ENCODE data around the gene TGFBR2.
"Not testable (repeated sequence)": the region's sequence is repeated elsewhere in the genome, so short reads cannot be mapped to it uniquely, and the experiment has no call there.

The TGFBR2 gene

DNA sequence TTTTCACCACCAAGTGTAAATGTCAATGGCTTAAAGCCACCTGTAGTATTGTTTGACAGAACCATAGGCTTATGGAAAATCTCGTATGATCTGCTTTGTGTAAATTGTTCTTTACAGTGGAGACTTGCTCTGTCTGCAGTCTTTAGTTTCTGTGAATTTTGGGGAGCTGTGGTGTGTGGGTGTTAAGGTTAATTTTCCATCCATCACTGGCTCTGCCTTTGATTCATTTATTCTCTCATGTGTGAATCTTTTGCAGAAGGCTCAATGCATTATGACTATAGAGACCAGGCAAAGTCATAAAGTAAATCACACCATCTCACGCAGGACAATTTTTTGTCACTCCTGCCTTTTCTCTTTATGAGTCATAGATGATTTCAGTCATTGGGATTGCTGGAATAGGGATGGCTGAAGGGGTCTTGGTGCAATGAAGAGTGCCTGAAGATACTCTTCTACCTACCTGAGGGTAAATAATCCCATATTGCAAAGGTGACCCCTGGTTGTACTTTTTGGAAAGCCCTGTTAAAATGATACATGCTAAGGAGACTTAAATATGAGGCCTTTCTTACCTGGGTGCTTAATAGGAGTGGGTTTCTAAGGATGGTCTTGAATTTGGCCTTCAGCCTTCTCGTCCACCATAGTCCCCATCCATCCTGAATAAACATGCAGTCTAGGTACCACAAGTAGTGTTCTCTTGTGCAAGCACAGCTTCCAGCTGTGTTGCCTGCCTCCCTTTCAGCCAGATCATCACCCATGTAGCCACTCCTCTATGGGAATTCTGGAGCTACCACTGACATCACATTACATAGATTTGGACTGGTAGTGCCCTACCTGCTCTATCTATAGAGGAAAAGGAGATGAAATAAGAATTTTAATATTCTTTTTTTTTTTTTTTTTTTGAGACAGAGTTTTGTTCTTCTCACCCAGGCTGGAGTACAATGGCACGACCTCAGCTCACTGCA lies 14.3 kb downstream of the TGFBR2 start:
- DNase-seq, result no peak

DNA sequence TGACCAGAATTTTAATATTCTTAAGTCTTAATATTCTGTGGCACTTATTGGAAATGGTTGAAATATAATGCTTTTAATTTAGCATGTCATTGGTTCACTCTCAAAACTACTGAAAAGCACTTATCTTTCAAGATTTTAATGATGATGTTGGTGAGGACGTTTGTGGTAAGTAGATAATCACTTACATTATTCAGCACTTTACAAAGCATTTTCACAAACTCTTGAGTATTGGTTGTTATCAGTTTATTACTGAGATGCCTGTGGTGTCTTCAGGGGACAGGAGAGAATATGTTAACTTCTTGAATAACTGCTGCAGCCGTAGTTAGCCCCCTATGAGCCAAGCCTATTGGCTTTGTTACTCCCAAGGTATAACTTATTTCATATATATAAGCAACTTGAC lies 15.2 kb downstream of the TGFBR2 start:
- DNase-seq, result no peak

DNA sequence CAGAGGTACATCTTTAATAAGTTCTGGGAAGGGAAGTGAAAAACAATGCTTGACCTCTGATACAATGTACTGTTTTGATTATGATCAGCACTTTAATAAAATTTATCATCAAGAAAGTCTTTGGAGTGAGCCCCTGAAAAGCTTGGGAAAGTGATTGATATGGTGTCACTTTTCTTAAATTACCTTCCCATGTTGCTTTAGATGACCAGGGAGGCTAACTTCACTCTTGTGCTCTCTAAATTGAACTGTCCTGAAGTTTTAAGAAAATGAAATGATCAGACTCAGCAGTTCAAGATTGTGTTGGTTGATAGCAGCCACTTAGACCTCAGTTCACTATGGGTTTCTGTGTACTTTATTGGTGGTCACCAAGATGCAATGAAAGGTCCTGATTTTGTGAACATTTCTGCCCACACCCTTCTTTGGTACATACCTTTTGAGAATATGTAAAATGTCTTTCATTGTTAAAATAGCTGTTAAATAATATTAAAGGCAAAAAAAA lies 15.7 kb downstream of the TGFBR2 start:
- DNase-seq, result no peak

DNA sequence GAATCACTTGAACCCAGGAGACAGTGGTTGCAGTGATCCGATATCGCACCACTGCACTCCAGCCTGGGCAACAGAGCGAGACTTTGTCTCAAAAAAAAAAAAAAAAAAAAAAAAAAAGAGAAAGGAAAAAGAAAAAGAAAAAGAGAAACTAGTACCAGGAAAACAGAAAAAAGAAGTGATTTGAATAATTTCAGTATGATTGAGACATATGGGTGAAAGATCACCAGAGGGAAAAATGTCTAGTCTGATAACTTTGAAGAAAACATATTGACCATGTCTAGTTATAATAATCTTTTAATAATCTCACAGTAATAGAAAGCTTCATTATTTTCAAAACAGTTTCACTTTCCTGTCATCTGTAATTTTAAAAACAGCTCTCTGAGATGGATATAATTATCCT lies 16.4 kb downstream of the TGFBR2 start:
- no peak for DNase-seq

DNA sequence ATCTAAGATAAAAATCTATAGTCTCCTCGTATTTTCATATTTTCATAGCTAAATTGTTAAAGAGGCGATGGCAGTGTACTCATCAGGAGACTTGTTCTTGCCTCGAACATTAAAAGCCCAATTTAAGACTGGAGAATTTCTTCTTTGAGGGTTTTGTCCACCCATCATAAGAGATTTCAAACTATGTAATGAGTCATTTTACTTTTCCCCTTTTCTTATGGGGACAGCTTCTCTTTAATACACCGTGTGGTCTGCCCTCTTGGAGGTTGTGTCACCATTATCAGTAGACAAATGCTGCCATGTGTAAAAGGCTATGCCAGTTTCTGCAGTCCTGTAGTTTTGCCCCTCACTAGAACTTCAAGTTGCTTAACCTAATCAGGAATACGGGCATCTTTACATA lies 16.9 kb downstream of the TGFBR2 start:
- DNase-seq, result no peak

DNA sequence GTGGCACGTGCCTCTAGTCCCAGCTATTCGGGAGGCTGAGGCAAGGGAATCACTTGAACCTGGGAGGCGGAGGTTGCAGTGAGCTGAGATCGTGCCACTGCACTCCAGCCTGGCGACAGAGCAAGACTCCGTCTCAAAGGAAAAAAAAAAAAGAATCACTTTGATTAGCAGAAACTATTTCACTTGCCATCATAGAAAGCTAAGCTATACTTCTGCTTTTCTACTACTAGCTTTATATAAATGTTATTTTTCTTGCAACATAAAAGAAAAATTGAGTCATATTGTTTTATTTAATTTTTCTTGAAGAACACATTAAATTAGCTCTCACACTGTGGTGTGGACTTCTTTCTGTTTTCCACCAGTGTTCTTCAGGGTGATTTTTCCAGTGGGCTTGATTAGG lies 18.1 kb downstream of the TGFBR2 start:
- DNase-seq, result not testable (repeated sequence)

DNA sequence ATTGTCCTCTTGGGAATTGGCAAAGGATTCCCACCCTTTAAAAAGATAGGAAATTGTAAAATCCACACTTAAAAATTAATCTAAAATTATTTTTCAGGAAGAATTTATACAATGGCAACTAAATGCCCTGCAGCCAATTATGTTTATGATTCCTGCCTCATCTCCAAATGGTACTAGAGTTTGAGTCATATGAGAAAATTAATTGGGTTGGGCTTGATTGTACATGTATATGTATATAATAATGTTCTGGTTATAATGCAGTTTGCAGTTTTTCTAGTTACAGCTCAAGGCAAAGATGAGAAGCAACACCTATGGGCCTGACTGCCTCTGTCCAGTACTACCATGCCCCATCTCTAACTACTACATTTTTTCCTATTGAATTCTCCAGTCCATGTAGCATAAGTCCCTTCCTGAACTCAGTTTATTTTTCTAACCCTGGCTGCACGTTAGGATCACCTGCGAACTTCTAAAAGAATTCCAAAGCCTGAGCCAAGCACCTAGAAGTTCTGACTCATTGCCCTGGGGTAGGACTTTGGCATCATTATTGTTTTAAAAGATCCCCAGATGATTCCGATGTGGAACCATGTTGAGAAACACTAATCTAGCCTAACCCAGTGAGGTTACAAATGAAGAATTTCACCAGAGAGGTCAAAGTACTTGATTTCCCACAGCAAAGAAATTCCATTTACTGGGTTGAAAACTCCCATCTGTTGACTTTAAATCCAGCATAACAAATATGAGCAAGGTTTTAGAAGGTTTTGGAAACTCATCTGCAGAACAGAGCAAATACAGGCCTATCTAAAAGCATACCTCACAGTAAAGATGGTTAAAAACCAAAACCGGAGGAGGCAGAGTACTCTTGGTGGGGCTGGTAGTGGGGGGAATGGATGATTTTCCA lies 19.4 kb downstream of the TGFBR2 start:
- no peak for DNase-seq

DNA sequence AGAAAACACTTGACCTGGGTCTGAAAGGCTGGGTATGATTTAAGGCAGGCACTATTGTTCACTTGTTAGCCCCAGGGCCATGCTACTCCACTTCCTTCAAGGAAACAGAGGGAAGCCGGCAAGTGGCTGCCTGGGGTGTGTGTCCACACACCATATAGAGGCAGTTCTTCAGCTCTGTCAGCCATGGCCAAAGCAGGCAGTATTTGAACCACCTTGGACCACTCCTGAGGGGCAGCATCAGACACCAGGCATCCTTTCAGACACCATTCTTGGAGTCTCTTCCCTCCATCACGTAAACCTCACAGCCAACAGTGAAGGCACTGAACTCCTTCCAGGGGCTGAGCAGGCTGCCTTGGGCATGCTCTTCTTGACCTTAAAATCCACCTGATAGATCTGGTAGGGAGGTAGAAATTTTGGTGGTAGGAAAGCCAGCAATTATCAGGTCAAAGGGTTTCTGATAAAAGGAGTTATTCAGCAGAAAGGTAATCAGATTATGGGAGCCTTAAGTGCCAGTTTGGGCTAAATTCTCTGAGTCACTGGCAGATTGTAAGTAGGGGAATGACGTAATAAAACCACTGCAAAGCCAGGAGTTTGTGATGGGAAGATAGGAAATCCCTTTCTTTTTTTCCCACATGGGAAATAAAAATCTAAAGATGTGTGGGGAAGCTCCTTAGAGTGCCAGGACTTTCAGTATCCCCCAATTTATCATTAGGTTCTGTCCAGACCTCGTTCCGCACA lies 20.2 kb downstream of the TGFBR2 start:
- no peak for DNase-seq

DNA sequence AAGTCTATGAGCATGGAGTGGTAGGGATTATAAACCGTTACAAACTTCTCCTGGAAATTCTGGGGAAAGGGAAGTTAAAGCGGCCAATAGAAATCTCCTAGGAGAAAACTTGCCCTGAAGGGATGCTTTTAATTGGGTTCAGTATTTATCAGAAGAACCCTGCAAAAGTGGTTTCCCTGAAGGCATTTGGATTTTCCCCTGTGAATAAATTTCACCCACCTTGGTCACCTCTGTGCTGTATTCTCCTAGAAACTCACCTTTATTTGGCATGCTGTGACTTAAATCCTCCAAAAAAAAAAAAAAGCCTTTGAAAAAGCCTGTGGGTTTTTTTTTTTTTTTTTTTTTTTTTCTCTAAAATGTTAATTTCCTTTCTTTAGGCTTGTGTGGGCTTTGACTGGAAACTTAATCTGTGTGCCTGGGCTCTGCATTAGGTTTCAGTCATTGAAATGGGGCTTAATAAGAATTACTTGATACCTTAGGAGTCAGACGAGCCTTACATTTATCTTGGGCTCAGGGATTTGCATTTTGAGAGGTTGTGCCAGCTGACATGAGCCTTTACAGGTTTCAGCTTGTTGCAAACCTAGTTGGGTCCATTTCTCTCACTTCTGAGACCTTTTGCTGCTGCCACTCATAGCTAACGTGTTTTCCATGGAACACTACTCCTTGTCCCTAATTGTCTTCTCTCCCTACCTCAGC lies 22.0 kb downstream of the TGFBR2 start:
- DNase-seq, result no peak

DNA sequence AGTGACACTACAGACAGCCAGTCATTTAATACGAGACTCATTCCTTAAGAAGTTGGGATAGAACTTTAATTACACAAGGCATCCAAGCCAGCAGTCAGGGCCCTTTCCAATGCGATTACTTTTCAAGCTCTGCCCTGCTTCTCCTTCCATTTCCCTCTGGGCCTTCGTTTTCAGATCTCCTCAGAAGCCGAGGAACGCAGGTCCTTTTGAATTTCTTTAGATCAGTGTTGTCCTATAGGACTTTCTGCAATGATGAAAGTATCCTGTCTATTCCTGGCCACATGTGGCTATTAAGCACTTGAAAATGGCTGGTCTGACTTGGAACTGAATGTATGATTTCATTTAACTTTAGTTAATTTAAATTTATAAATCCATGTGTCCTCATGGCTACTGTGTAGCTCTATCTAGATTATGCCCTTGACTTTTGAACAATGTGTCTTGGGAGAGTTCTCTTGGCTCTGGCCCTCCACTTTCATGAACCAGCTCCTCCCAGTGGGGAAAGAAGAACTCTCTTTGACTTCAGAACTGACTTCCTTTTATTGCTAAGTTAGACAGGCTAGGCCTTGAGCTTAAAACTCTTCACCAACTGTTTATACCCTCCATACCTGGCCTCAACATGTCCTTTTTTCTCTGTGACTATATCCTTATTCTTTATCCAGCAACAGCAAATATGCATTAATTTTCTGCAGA lies 22.6 kb downstream of the TGFBR2 start:
- no peak for DNase-seq

DNA sequence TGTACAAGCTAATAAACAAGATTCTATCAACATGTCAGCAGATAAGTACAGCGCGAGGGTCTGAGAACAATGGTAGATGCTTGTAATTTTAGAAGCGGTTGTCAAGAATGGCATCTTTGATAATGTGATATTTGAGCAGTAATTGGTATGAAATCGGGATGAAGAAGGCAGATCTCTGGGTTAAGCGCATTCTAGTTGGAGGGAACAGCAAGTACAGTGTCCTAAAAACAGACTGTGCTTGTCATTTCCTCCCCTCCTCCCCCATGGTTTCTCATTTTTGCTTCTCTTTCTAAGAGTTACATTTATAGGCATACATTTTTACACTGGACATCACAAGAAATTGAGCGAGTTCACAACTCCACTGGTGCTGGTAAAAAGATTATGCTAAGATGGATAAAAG lies 23.3 kb downstream of the TGFBR2 start:
- no peak for DNase-seq

DNA sequence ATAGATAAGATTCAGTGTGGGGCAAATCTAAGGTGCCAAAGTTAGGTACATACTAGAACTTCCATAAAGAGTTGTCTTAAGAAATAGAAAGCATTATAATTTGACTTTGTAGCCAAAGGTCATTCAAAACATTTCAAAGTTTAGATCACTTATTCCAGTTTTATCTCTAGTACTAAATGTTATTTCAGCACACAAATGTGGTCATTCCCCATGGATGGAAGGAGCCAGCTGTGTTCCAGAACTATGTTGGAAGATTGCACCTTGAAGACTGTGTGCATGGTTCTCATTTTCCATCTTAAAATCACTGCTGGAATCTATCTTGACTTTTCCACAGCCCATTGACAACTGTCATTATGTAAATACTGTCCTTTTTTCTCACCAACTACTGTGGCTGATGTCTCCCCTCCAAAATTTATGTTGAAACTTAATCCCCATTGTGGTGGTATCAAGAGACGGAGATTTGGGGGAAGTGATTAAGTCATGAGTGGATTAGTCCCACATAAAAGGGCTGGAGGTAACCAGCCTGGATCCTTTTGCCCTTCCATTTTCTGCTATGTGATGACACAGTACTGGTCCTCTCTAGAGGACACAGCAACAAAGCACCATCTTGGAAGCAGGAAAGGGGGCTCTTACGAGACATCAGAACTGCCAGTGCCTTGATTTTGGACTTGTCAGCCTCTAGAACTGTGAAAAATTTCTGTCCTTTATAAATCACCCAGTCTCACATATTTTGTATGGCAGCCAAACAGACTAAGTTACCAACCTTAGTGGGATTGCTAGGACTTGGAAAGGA lies 24.0 kb downstream of the TGFBR2 start:
- no peak for DNase-seq

DNA sequence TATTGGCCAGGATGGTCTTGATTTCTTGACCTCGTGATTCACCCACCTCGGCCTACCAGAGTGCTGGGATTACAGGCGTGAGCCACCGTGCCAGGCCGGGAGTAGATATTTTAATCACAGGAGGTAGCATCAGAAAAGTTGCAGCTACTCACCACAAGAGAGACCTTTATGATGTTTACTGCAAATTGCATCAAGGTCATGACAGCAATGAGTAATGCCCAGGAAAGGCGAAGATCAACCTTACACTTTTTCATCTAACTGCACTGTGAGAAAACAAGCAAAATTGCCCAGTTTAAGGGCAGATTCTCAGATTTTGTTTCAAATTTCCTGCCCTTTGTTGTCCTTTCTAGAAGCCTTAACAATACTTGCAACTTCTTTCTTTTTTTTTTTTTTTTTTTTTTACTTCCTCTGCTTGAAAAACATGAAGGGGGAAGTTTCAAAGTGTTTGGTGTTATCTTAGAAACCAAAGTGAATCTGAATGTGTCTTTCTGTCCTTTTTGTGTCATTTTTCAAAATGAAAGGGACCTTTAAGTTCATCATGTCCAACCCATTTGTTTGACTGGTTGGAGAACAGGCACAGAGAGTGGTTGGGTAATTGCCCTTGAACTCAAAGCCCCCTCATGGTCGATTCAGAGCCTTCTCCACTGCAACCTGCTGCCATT lies 25.0 kb downstream of the TGFBR2 start:
- no peak for DNase-seq

DNA sequence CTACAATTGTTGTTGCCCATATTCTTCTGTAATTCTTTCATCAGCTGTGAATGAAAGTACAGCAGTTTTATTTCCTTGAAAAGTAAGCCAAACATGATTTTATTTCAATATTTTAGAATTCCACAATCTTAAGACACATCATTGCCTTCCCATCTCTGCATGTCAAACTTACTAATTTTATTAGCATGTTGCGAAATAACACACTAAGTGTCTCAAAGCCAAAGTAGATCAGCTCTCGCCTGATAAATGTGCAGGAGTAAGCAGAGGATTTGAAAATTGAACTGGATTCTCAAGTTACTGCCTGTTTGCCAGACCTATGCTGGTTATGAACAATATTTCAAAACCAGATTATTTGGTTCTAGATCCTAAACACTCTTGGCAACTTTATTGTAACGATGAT lies 25.7 kb downstream of the TGFBR2 start:
- no peak for DNase-seq

DNA sequence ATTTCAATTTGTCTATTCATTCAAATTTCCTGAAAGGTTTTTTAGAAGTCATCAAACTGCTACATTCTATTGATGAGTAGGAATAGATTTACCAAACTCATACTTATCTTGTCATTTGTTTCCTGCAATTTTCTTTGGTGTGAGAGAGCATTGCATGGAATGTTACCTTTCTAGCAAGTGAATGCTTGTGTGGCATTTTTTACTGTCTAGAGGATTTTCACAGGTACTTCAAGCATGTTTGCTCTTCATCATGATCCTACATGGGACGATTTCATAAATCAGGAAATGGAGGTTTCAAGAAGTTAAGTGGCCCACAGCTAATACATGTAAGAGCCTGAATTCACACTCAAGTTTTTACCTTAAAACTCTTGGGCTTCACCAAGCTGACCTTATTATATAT lies 26.1 kb downstream of the TGFBR2 start:
- no peak for DNase-seq

DNA sequence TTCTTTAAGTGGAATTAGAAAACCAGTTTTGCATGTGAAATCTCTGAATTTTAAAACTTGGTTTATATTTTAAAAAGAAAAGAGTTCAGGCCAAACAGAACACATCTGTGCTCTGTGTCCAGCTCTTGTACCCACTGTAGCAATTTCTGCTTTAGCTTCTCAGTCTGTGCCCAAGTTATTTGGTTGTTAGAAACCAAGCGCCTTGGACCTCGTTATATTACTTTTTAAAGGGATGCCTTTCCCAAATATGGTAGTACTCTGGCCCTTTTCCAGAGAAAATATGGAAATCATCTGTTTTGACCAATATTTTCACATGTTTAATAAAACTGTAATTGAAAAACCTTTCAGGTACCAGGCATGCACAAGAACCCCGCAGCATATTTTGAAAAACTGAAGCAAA lies 27.3 kb downstream of the TGFBR2 start:
- DNase-seq, result no peak

DNA sequence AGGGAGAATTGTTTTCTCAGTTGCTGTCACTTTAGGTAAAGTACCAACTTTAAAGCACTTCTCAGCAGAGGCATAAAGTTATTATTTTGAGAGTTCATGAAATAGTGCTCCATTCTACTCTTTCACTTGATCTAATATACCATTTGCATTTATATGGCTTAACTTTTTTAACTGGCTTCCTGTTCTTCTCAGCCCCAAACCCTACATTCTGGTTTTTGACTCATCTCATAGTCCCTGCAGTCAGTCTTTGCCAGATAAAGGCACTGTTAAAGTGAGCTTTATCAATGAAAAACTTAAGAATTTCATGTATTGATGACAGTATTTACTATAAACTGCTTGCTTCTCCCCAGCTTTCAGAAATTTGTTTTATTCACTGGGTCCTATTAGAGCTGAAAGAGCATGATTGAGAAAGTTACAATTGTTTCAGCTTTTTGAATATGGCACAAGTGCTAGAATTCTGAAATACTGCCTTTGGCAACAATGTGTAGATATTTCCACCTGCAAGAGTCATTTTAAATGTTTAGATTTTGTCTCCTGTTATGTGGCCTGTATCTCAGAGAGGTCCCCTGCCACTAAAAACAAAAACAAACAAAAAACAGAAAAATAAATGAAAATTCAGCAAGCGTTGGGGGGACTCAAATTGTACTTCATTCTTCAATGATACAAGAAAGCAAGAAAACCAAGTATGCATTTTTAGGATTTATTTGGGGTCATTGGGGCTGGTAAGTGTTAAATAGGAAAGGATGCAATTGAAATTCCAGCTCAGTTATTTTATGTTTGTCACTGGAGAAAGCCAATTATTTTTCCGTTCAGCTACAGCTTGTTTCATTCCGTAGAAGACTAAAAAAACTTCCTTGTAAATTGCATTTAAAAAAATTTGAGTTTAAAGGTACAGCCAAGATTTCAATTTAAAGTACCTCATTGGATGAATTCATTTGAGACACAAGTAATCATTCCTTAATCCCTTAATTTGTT lies 28.6 kb downstream of the TGFBR2 start:
- DNase-seq, result no peak

DNA sequence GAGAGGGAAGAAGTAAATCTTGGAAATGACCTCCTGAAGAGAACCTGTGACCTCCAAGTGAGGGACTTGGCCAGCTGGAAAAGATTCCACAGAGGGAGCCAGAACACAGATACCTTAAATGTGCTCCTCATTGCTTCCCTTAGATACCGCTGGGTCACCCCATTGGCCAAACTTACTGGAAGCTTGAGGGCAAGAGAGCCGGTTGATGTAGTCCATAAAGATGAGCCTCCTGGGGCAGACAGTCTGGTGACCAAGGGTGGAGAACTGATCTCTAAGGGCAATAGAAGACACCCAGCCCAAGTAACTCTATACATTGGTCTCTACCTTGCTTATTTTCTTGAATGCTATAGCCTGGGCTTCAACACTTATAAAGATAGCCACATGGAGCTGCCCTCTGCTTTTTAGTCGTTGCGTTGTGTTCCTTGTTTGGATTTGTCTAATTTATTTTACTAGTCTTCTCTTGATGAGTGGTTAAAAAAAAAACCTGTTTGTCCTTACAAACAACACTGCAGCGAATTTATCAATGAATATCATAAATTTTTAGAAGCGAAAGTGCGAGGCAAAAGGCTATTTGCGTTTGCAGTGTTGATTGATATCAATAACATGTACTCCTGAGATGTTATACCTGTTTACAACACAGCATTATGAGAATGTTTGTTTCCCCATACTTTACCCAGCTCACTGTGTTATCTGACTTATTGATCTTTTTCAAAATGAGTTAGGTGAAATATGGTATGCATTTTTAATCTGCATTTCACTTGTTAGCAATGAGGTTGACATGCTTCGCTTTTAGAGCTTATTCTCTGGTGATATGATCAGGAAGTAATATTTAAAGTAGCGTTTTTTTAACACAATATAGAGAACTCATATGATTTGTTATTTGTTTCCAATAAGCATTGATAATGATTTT lies 31.2 kb downstream of the TGFBR2 start:
- DNase-seq, result no peak
